Hepatocyte (in vitro differentiated cells): ENCODE measurements around the gene HTR2B. TPM values are rescaled to one million over a fixed set of nuclear protein-coding genes. Genes with fewer than 3 reads are reported as not detected.
"Not testable (repeated sequence)": the region's sequence is repeated elsewhere in the genome, so short reads cannot be mapped to it uniquely, and the experiment has no call there.

ENCODE experiments used
- DNase-seq: peaks from one replicate; pipeline ENCODE4 v3.0.0-alpha.2; 2016; ENCODE audit warnings: low spot score
- H2AFZ ChIP-seq: fragments of 200-600 bp; sonication (generic); 2 replicates; pipeline ENCODE4 v1.6.0; 2016; ENCODE audit warnings: antibody characterized with exemption, mild to moderate bottlenecking
- H3K27ac ChIP-seq: fragments of 200-600 bp; sonication (generic); 2 replicates; pipeline ENCODE4 v1.5.1; 2016; ENCODE audit warnings: mild to moderate bottlenecking
- H3K27me3 ChIP-seq: fragments of 200-600 bp; sonication (generic); 2 replicates; pipeline ENCODE4 v1.6.1; 2016
- H3K36me3 ChIP-seq: fragments of 200-600 bp; sonication (generic); replicated peaks from 2 replicates; pipeline ENCODE4 v1.5.1; 2016; ENCODE audit warnings: low read depth; ENCODE audit not compliant: insufficient read depth
- H3K4me1 ChIP-seq: fragments of 200-600 bp; sonication (generic); 2 replicates; pipeline ENCODE4 v1.5.1; 2016; ENCODE audit warnings: mild to moderate bottlenecking, moderate library complexity; ENCODE audit not compliant: insufficient read depth
- H3K4me2 ChIP-seq: fragments of 200-600 bp; sonication (generic); 2 replicates; pipeline ENCODE4 v1.6.0; 2016
- H3K4me3 ChIP-seq: fragments of 200-600 bp; sonication (generic); 2 replicates; pipeline ENCODE4 v1.5.1; 2016; ENCODE audit warnings: mild to moderate bottlenecking
- H3K79me2 ChIP-seq: fragments of 200-600 bp; sonication (generic); 2 replicates; pipeline ENCODE4 v1.6.0; 2017; ENCODE audit warnings: mild to moderate bottlenecking
- H3K9me2 ChIP-seq: fragments of 200-600 bp; sonication (generic); replicated peaks from 2 replicates; pipeline ENCODE4 v1.6.0; 2017; ENCODE audit warnings: mild to moderate bottlenecking; ENCODE audit not compliant: insufficient read depth
- H3K9me3 ChIP-seq: fragments of 200-600 bp; sonication (generic); 2 replicates; pipeline ENCODE4 v1.5.1; 2016; ENCODE audit warnings: low read depth, mild to moderate bottlenecking
- H4K20me1 ChIP-seq: fragments of 200-600 bp; sonication (generic); 2 replicates; pipeline ENCODE4 v1.6.0; 2016; ENCODE audit warnings: mild to moderate bottlenecking; ENCODE audit not compliant: insufficient read depth, poor library complexity, severe bottlenecking
- EZH2 ChIP-seq: fragments of 200-600 bp; sonication (generic); IDR thresholded peaks from 2 replicates; pipeline ENCODE4 v1.6.1; 2016; ENCODE audit warnings: antibody characterized with exemption, mild to moderate bottlenecking, borderline replicate concordance
- EZH2phosphoT487 ChIP-seq: fragments of 200-600 bp; sonication (generic); IDR thresholded peaks from one replicate; pipeline ENCODE4 v1.6.1; 2018; ENCODE audit warnings: antibody characterized with exemption, mild to moderate bottlenecking, low read depth, moderate library complexity; ENCODE audit not compliant: unreplicated experiment, severe bottlenecking
- WGBS: methylation state at CpG from one replicate; pipeline ENCODE4 v1.1.6; 2016; ENCODE audit warnings: low lambda C conversion rate; ENCODE audit errors: missing lambda C conversion rate; 5-methylcytosine and 5-hydroxymethylcytosine counted together
- polyA plus RNA-seq: library from polyadenylated mRNA; unstranded; fragments of >200 nt; fragmentation: Nextera tagmentation; extraction: Ambion mirVana; gene quantifications from 2 replicates; pipeline ENCODE4 v1.2.1, GENCODE V29; 2016
- total RNA-seq: library from RNA; depleted of rRNA; stranded (reverse); fragments of >200 nt; gene quantifications from 2 replicates; pipeline ENCODE4 v1.2.3, GENCODE V29; 2014
- TF ChIP-seq, protein P1 (sequence below): fragments of 200-600 bp; sonication (generic); IDR thresholded peaks from 2 replicates; pipeline ENCODE4 v1.5.1; 2016; ENCODE audit warnings: antibody characterized with exemption, mild to moderate bottlenecking; ENCODE audit not compliant: poor library complexity

The HTR2B gene
- total and polyA plus RNA-seq, 2 experiments from 2014 or later: 0.73 to 1.1 TPM

DNA sequence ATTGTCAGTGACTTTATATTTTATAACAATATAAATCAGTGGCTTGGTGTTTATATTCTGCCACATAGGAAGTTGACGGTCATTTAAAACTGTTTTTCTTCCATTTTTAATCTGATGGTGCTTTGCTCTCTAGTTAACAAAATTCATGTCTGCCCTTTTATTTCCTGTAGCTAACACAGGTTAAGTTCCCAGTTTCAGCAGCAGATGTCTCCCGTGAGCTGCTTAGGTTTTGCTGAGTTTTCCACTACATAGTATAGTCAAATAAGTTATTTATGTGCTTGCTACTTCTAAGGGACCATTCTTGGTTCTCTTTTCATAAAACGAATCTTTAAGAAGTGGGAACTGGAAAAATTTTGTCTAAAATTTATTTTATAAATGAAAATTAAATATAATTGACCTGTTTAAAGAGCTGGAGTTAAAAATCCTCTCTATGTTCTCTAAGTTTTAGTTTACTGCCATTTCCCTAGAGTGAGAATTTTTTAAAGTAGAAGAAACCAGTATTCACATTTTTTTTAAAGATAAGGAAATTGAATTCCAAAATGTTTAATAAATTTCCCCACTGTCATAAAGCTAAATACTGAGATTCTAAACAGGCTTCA lies 20.6 kb downstream of the HTR2B start:
- Histone ChIP-seq H3K9me2 (no peaks in the 10 kb centered on the region), H3K4me1 (peaks cover 6% of the 10 kb centered on the region), H3K4me3 (no peak overlapping the region), H3K9me3 (peaks cover 10% of the 10 kb centered on the region), H2AFZ (no peak overlapping the region), H3K36me3 (no peaks in the 10 kb centered on the region), H3K27me3 (no peaks in the 10 kb centered on the region), H3K79me2 (peaks cover 11% of the 10 kb centered on the region), H3K27ac (no peak overlapping the region), H3K4me2 (no peak overlapping the region), H4K20me1 (no peaks in the 10 kb centered on the region)
- peak; percentile 67 for DNase-seq
- TF ChIP-seq EZH2phosphoT487: no peak
- TF ChIP-seq, protein P1, sequence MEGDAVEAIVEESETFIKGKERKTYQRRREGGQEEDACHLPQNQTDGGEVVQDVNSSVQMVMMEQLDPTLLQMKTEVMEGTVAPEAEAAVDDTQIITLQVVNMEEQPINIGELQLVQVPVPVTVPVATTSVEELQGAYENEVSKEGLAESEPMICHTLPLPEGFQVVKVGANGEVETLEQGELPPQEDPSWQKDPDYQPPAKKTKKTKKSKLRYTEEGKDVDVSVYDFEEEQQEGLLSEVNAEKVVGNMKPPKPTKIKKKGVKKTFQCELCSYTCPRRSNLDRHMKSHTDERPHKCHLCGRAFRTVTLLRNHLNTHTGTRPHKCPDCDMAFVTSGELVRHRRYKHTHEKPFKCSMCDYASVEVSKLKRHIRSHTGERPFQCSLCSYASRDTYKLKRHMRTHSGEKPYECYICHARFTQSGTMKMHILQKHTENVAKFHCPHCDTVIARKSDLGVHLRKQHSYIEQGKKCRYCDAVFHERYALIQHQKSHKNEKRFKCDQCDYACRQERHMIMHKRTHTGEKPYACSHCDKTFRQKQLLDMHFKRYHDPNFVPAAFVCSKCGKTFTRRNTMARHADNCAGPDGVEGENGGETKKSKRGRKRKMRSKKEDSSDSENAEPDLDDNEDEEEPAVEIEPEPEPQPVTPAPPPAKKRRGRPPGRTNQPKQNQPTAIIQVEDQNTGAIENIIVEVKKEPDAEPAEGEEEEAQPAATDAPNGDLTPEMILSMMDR: peak; percentile 82
- TF ChIP-seq EZH2: no peak
- 25% methylated on average over 3 of the region's 3 CpGs for WGBS

- Histone ChIP-seq H3K36me3 (no peaks in the 10 kb centered on the region), H2AFZ (no peak overlapping the region), H3K79me2 (peaks cover 11% of the 10 kb centered on the region), H3K9me2 (no peaks in the 10 kb centered on the region), H3K4me3 (no peak overlapping the region), H3K27ac (no peak overlapping the region), H3K9me3 (peaks cover 13% of the 10 kb centered on the region), H4K20me1 (no peaks in the 10 kb centered on the region), H3K4me2 (no peak overlapping the region), H3K4me1 (peaks cover 6% of the 10 kb centered on the region), H3K27me3 (no peaks in the 10 kb centered on the region)
- TF ChIP-seq, protein P1: no peak
- no peak for TF ChIP-seq EZH2
- TF ChIP-seq EZH2phosphoT487: no peak
- WGBS: 91% methylated on average over 2 of the region's 2 CpGs
- DNase-seq: no peak
These were observed 22.1 kb downstream of the HTR2B start for GRCh38 chr2:231102772-231103171.

- no peaks in the 10 kb centered on the region for H3K9me2 ChIP-seq
- H4K20me1 ChIP-seq: no peaks in the 10 kb centered on the region
- peaks cover 5% of the 10 kb centered on the region for H3K79me2 ChIP-seq
- H3K4me2 ChIP-seq: peak overlapping the region; percentile 35
- TF ChIP-seq, protein P1: no peak
- no peak for TF ChIP-seq EZH2
- TF ChIP-seq EZH2phosphoT487: no peak
- no peak for DNase-seq
- peaks cover 20% of the 10 kb centered on the region for H3K9me3 ChIP-seq
- 41% methylated on average over 4 of the region's 4 CpGs for WGBS
- H2AFZ ChIP-seq: no peak overlapping the region
- no peaks in the 10 kb centered on the region for H3K27me3 ChIP-seq
- no peak overlapping the region for H3K4me3 ChIP-seq
- H3K27ac ChIP-seq: no peak overlapping the region
- H3K4me1 ChIP-seq: peaks cover 6% of the 10 kb centered on the region
- no peaks in the 10 kb centered on the region for H3K36me3 ChIP-seq
These were observed 23.9 kb downstream of the HTR2B start for GRCh38 chr2:231100990-231101389.

GRCh38 chr2:231100321-231100720 lies 24.5 kb downstream of the HTR2B start:
- not testable (repeated sequence) for DNase-seq, H3K27me3 ChIP-seq, H4K20me1 ChIP-seq, H3K27ac ChIP-seq, H3K4me1 ChIP-seq, H3K4me3 ChIP-seq, H3K79me2 ChIP-seq, H3K36me3 ChIP-seq, H3K4me2 ChIP-seq, H2AFZ ChIP-seq, H3K9me2 ChIP-seq
- WGBS: 90% methylated on average over 2 of the region's 2 CpGs
- peaks cover 20% of the 10 kb centered on the region for H3K9me3 ChIP-seq
